ENCODE measurements around the gene IRAK1.

GRCh38 chrX:153984351-153985178 lies 35.1 kb downstream of the IRAK1 start:
- TF ChIP-seq CTCF (IDR thresholded peaks at IDR 0.05; ENCODE audit: extremely low read depth in 1 of 2, insufficient read depth in 1 of 2, low read depth in 1 of 2, low read length in 2 of 2) (no peak), JUN (IDR thresholded peaks at IDR 0.05; ENCODE audit: borderline replicate concordance, insufficient read depth, insufficient read length, low read depth) (no peak), POLR2AphosphoS5 (IDR thresholded peaks at IDR 0.05; ENCODE audit: insufficient read depth, low read depth, low read length) (no peak), EZH2 (IDR thresholded peaks at IDR 0.05; ENCODE audit: borderline replicate concordance, low read depth, low read length, severe bottlenecking) (no peak), MAX (IDR thresholded peaks at IDR 0.05; ENCODE audit: insufficient read depth, insufficient read length) (no peak)

Measured in endothelial cell of umbilical vein (primary cell).